Trophoblast cell (in vitro differentiated cells and primary cell): ENCODE results near the gene TGFBR1.

Experiments used
- DNase-seq, 2 donors: peaks; one replicate each; pipeline ENCODE4 v3.0.0-alpha.2; 2016
- H2AFZ ChIP-seq: 2 replicates; pipeline ENCODE4 v1.6.1; 2013; ENCODE audit warnings: low read length, moderate library complexity, mild to moderate bottlenecking; ENCODE audit not compliant: insufficient read depth, poor library complexity
- H2AK5ac ChIP-seq: 2 replicates; pipeline ENCODE4 v1.6.1; 2013; ENCODE audit warnings: mild to moderate bottlenecking, low read length
- H2BK120ac ChIP-seq: 2 replicates; pipeline ENCODE4 v1.6.1; 2013; ENCODE audit warnings: low read length, mild to moderate bottlenecking, moderate library complexity; ENCODE audit not compliant: insufficient read depth, poor library complexity
- H2BK12ac ChIP-seq: 2 replicates; pipeline ENCODE4 v1.6.1; 2013; ENCODE audit warnings: mild to moderate bottlenecking, low read length, moderate library complexity
- H2BK5ac ChIP-seq: 2 replicates; pipeline ENCODE4 v1.6.1; 2013; ENCODE audit warnings: low read length, low read depth, moderate library complexity, mild to moderate bottlenecking; ENCODE audit not compliant: poor library complexity
- H3K14ac ChIP-seq: 2 replicates; pipeline ENCODE4 v1.6.1; 2013; ENCODE audit warnings: mild to moderate bottlenecking, low read length
- H3K18ac ChIP-seq: 2 replicates; pipeline ENCODE4 v1.6.1; 2013; ENCODE audit warnings: mild to moderate bottlenecking, low read length
- H3K23ac ChIP-seq: 2 replicates; pipeline ENCODE4 v1.6.1; 2013; ENCODE audit warnings: low read length
- H3K27ac ChIP-seq: 2 replicates; pipeline ENCODE4 v1.5.1; 2013; ENCODE audit warnings: low read depth, mild to moderate bottlenecking, inconsistent platforms, low read length, moderate library complexity
- H3K27me3 ChIP-seq: 2 replicates; pipeline ENCODE4 v1.6.1; 2013; ENCODE audit warnings: inconsistent platforms, mild to moderate bottlenecking, low read length, moderate library complexity; ENCODE audit not compliant: insufficient read depth
- H3K36me3 ChIP-seq, 2 experiments: 1 replicate in 1 of 2; 2 replicates in 1 of 2; pipeline ENCODE4 v1.6.1; 2013; ENCODE audit warnings: low read length in 2 of 2, mild to moderate bottlenecking in 2 of 2, moderate library complexity in 1 of 2; ENCODE audit not compliant: insufficient read depth in 2 of 2, control insufficient read depth in 1 of 2
- H3K4ac ChIP-seq: 2 replicates; pipeline ENCODE4 v1.6.1; 2013; ENCODE audit warnings: low read depth, mild to moderate bottlenecking, low read length, moderate library complexity
- H3K4me1 ChIP-seq, 2 experiments: 1 replicate in 1 of 2; 2 replicates in 1 of 2; pipeline ENCODE4 v1.6.1; 2013; ENCODE audit warnings: low read length in 2 of 2, mild to moderate bottlenecking in 2 of 2, moderate library complexity in 1 of 2; ENCODE audit not compliant: insufficient read depth in 2 of 2, control insufficient read depth in 1 of 2
- H3K4me2 ChIP-seq: 2 replicates; pipeline ENCODE4 v1.6.1; 2013; ENCODE audit warnings: inconsistent platforms, mild to moderate bottlenecking, low read length, moderate library complexity
- H3K4me3 ChIP-seq: 2 replicates; pipeline ENCODE4 v1.5.1; 2013; ENCODE audit warnings: mild to moderate bottlenecking, low read depth, low read length, inconsistent platforms
- H3K79me1 ChIP-seq: one replicate; pipeline ENCODE4 v1.6.1; 2013; ENCODE audit warnings: low read length
- H3K79me2 ChIP-seq: 2 replicates; pipeline ENCODE4 v1.6.1; 2013; ENCODE audit warnings: low read length, mild to moderate bottlenecking; ENCODE audit not compliant: control insufficient read depth, insufficient read depth, poor library complexity
- H3K9ac ChIP-seq: 2 replicates; pipeline ENCODE4 v1.6.1; 2013; ENCODE audit warnings: mild to moderate bottlenecking, low read length
- H3K9me3 ChIP-seq: 2 replicates; pipeline ENCODE4 v1.6.1; 2013; ENCODE audit warnings: low read depth, mild to moderate bottlenecking, control low read depth, inconsistent platforms, low read length; ENCODE audit not compliant: insufficient read depth
- H4K12ac ChIP-seq: 2 replicates; pipeline ENCODE4 v1.6.1; 2013; ENCODE audit warnings: low read depth, mild to moderate bottlenecking, low read length, moderate library complexity
- H4K8ac ChIP-seq: 2 replicates; pipeline ENCODE4 v1.6.1; 2013; ENCODE audit warnings: low read depth, mild to moderate bottlenecking, low read length, moderate library complexity
- H4K91ac ChIP-seq: one replicate; pipeline ENCODE4 v1.6.1; 2013; ENCODE audit warnings: low read depth, mild to moderate bottlenecking, low read length, moderate library complexity
- WGBS: extraction: QIAGEN DNeasy Blood & Tissue Kit; methylation state at CpG from one replicate; pipeline ENCODE4 v1.1.7; 2013; ENCODE audit warnings: missing lambda C conversion rate; ENCODE audit not compliant: insufficient read length, insufficient coverage; ENCODE audit errors: extremely low coverage; 5-methylcytosine and 5-hydroxymethylcytosine counted together

Gene TGFBR1

GRCh38 chr9:99166149-99166548, 61.2 kb downstream of the TGFBR1 start:
- H3K27me3 ChIP-seq, result no peaks in the 10 kb centered on the region
- H2BK5ac ChIP-seq, result no peak overlapping the region
- no peaks in the 10 kb centered on the region for H3K36me3 ChIP-seq
- H3K4me3 ChIP-seq, result no peak overlapping the region
- DNase-seq, result no peak
- H2AK5ac ChIP-seq, result no peak overlapping the region
- no peak overlapping the region for H3K4me2 ChIP-seq
- no peak overlapping the region for H2AFZ ChIP-seq
- H3K18ac ChIP-seq, result no peak overlapping the region
- no peaks in the 10 kb centered on the region for H3K79me1 ChIP-seq
- no peaks in the 10 kb centered on the region for H3K79me2 ChIP-seq
- no peak overlapping the region for H4K8ac ChIP-seq
- no peak overlapping the region for H3K14ac ChIP-seq
- peaks cover 7 to 15% of the 10 kb centered on the region in 2 experiments for H3K4me1 ChIP-seq
- no peak overlapping the region for H4K12ac ChIP-seq
- H3K4ac ChIP-seq, result no peak overlapping the region
- no peak overlapping the region for H4K91ac ChIP-seq
- H3K9me3 ChIP-seq, result no peaks in the 10 kb centered on the region
- H3K27ac ChIP-seq, result no peak overlapping the region
- no peak overlapping the region for H3K23ac ChIP-seq
- H2BK12ac ChIP-seq, result no peak overlapping the region
- H2BK120ac ChIP-seq, result no peak overlapping the region
- no CpG with 5 or more reads among the region's 2 CpGs for WGBS
- no peak overlapping the region for H3K9ac ChIP-seq

- no peak overlapping the region for H4K91ac ChIP-seq
- H4K8ac ChIP-seq, result no peak overlapping the region
- H3K27ac ChIP-seq, result no peak overlapping the region
- H3K4me1 ChIP-seq, result peaks cover 7 to 19% of the 10 kb centered on the region in 2 experiments
- no peak overlapping the region for H2AFZ ChIP-seq
- H2BK120ac ChIP-seq, result no peak overlapping the region
- no peaks in the 10 kb centered on the region for H3K36me3 ChIP-seq
- no peak overlapping the region for H2BK12ac ChIP-seq
- no peak overlapping the region for H3K9ac ChIP-seq
- H2BK5ac ChIP-seq, result no peak overlapping the region
- no peak overlapping the region for H3K4me2 ChIP-seq
- H3K79me1 ChIP-seq, result no peaks in the 10 kb centered on the region
- WGBS, result no CpG with 5 or more reads among the region's 4 CpGs
- H4K12ac ChIP-seq, result no peak overlapping the region
- H2AK5ac ChIP-seq, result no peak overlapping the region
- no peaks in the 10 kb centered on the region for H3K9me3 ChIP-seq
- no peak overlapping the region for H3K4ac ChIP-seq
- DNase-seq, result no peak
- H3K23ac ChIP-seq, result no peak overlapping the region
- H3K18ac ChIP-seq, result no peak overlapping the region
- no peak overlapping the region for H3K14ac ChIP-seq
- H3K79me2 ChIP-seq, result no peaks in the 10 kb centered on the region
- H3K27me3 ChIP-seq, result no peaks in the 10 kb centered on the region
- H3K4me3 ChIP-seq, result no peak overlapping the region
Observed at GRCh38 chr9:99167119-99167518, 62.2 kb downstream of the TGFBR1 start.

- Histone ChIP-seq H3K14ac (no peak overlapping the region), H3K27me3 (no peaks in the 10 kb centered on the region), H2BK12ac (no peak overlapping the region), H4K8ac (no peak overlapping the region), H3K79me2 (no peaks in the 10 kb centered on the region), H3K4me3 (no peak overlapping the region), H3K23ac (no peak overlapping the region), H2AK5ac (no peak overlapping the region), H3K18ac (no peak overlapping the region), H2AFZ (no peak overlapping the region), H3K4ac (no peak overlapping the region), H2BK120ac (no peak overlapping the region), H3K4me1 (peaks cover 7 to 19% of the 10 kb centered on the region in 2 experiments), H4K91ac (no peak overlapping the region), H3K79me1 (no peaks in the 10 kb centered on the region), H3K4me2 (no peak overlapping the region), H3K9me3 (no peaks in the 10 kb centered on the region), H3K9ac (no peak overlapping the region), H2BK5ac (no peak overlapping the region), H3K36me3 (no peaks in the 10 kb centered on the region), H3K27ac (no peak overlapping the region), H4K12ac (no peak overlapping the region)
- DNase-seq, result no peak
- no CpG with 5 or more reads among the region's 3 CpGs for WGBS
Observed at GRCh38 chr9:99167694-99168093, 62.8 kb downstream of the TGFBR1 start.

- H3K36me3 ChIP-seq, result no peaks in the 10 kb centered on the region
- H2BK5ac ChIP-seq, result no peak overlapping the region
- no peak overlapping the region for H3K9ac ChIP-seq
- no peak overlapping the region for H3K4me2 ChIP-seq
- no peak overlapping the region for H2AK5ac ChIP-seq
- DNase-seq, result no peak
- no peaks in the 10 kb centered on the region for H3K9me3 ChIP-seq
- no peaks in the 10 kb centered on the region for H3K79me1 ChIP-seq
- no peak overlapping the region for H2AFZ ChIP-seq
- H3K4me3 ChIP-seq, result no peak overlapping the region
- H3K79me2 ChIP-seq, result no peaks in the 10 kb centered on the region
- no peak overlapping the region for H3K18ac ChIP-seq
- H3K27me3 ChIP-seq, result no peaks in the 10 kb centered on the region
- peaks cover 7 to 19% of the 10 kb centered on the region in 2 experiments for H3K4me1 ChIP-seq
- no peak overlapping the region for H4K12ac ChIP-seq
- no peak overlapping the region for H2BK120ac ChIP-seq
- no peak overlapping the region for H3K23ac ChIP-seq
- no peak overlapping the region for H4K91ac ChIP-seq
- no CpG with 5 or more reads among the region's 2 CpGs for whole genome bisulfite sequencing
- no peak overlapping the region for H2BK12ac ChIP-seq
- no peak overlapping the region for H3K27ac ChIP-seq
- H4K8ac ChIP-seq, result no peak overlapping the region
- H3K4ac ChIP-seq, result no peak overlapping the region
- no peak overlapping the region for H3K14ac ChIP-seq
Observed at GRCh38 chr9:99169086-99169485, 64.2 kb downstream of the TGFBR1 start.
